HG02623 (cell line): ENCODE data around the gene FBXW8.

ENCODE experiments used
- ATAC-seq: cut with Tn5 transposase; IDR thresholded peaks from one replicate; pipeline ENCODE4 v1.9.1; 2021; ENCODE audit warnings: moderate library complexity; ENCODE audit not compliant: unreplicated experiment

Gene FBXW8

GRCh38 chr12:116910645-116911451 is at the start of gene FBXW8:
Gene FBXW8, plus strand, starts transcription at chr12:116910950. Its CDS starts 88 bp downstream, at chr12:116911038.
- ATAC-seq, result peak; percentile 88

- ATAC-seq, result peak; percentile 87
These were observed 49.4 kb upstream of the FBXW8 start for GRCh38 chr12:116861320-116861719.

- no peak for ATAC-seq
These were observed 48.6 kb upstream of the FBXW8 start for GRCh38 chr12:116862167-116862566.

- ATAC-seq, result no peak
These were observed 47.4 kb upstream of the FBXW8 start for GRCh38 chr12:116863275-116863767.

- ATAC-seq, result no peak
These were observed 46.2 kb upstream of the FBXW8 start for GRCh38 chr12:116864371-116865160.

- no peak for ATAC-seq
These were observed 43.2 kb upstream of the FBXW8 start for GRCh38 chr12:116867523-116867922.

GRCh38 chr12:116870306-116870705 is 40.4 kb upstream of the FBXW8 start:
- no peak for ATAC-seq

- no peak for ATAC-seq
These were observed 36.3 kb upstream of the FBXW8 start for GRCh38 chr12:116874324-116874995.

GRCh38 chr12:116876151-116876869 is 34.4 kb upstream of the FBXW8 start:
- no peak for ATAC-seq

GRCh38 chr12:116878567-116879508 is 31.9 kb upstream of the FBXW8 start:
- ATAC-seq, result no peak

- no peak for ATAC-seq
These were observed 31.1 kb upstream of the FBXW8 start for GRCh38 chr12:116879509-116880212.

GRCh38 chr12:116880213-116880816 is 30.4 kb upstream of the FBXW8 start:
- no peak for ATAC-seq

- peak; percentile 64 for ATAC-seq
These were observed 29.9 kb upstream of the FBXW8 start for GRCh38 chr12:116880817-116881324.

GRCh38 chr12:116881325-116881876 is 29.3 kb upstream of the FBXW8 start, which contains the start of gene HRK:
Gene HRK, minus strand, starts transcription at chr12:116881441. Its CDS starts 134 bp downstream, at chr12:116881307.
- ATAC-seq, result no peak

- no peak for ATAC-seq
These were observed 28.8 kb upstream of the FBXW8 start for GRCh38 chr12:116881877-116882507.

GRCh38 chr12:116882742-116883141 is 28.0 kb upstream of the FBXW8 start:
- no peak for ATAC-seq

- no peak for ATAC-seq
These were observed 25.9 kb upstream of the FBXW8 start for GRCh38 chr12:116884871-116885270.
